GM23248 (cell line): ENCODE data around the gene IFT20.

Experiments
- EZH2 ChIP-seq: fragments of 200-600 bp; sonication (generic); IDR thresholded peaks from 2 replicates; pipeline ENCODE4 v1.6.1; 2018; ENCODE audit warnings: antibody characterized with exemption, mild to moderate bottlenecking; ENCODE audit not compliant: insufficient read depth, poor library complexity, severe bottlenecking
- EZH2phosphoT487 ChIP-seq: fragments of 200-600 bp; sonication (generic); IDR thresholded peaks from 2 replicates; pipeline ENCODE4 v1.6.1; 2018; ENCODE audit warnings: antibody characterized with exemption, moderate library complexity, mild to moderate bottlenecking, low read depth; ENCODE audit not compliant: insufficient read depth

- TF ChIP-seq EZH2 (no peak), EZH2phosphoT487 (no peak)
Measured at GRCh38 chr17:28317099-28317965, 17.9 kb downstream of the IFT20 start.
